HEK293T (cell line): ENCODE results near the gene DUSP22.

ENCODE experiments used
- ARNT ChIP-seq: fragments of 450-650 bp; IDR thresholded peaks from 2 replicates; pipeline ENCODE4 v1.6.1; 2017; ENCODE audit warnings: mild to moderate bottlenecking
- BHLHE40 ChIP-seq: fragments of 450-650 bp; IDR thresholded peaks from 2 replicates; pipeline ENCODE4 v1.6.1; 2016; ENCODE audit warnings: mild to moderate bottlenecking, moderate library complexity, borderline replicate concordance
- ELF4 ChIP-seq: fragments of 450-650 bp; IDR thresholded peaks from 2 replicates; pipeline ENCODE4 v1.6.1; 2017; ENCODE audit warnings: antibody characterized with exemption
- FOXA1 ChIP-seq: fragments of 450-650 bp; IDR thresholded peaks from 2 replicates; pipeline ENCODE4 v1.6.1; 2016; ENCODE audit warnings: mild to moderate bottlenecking
- FOXK2 ChIP-seq: fragments of 450-650 bp; IDR thresholded peaks from 2 replicates; pipeline ENCODE4 v1.6.1; 2016; ENCODE audit warnings: mild to moderate bottlenecking
- FOXM1 ChIP-seq: fragments of 450-650 bp; IDR thresholded peaks from 2 replicates; pipeline ENCODE4 v1.6.1; 2017; ENCODE audit warnings: mild to moderate bottlenecking, borderline replicate concordance
- L3MBTL2 ChIP-seq: fragments of 450-650 bp; conservative IDR thresholded peaks from 2 replicates; pipeline ENCODE4 v1.6.1; 2016; ENCODE audit warnings: mild to moderate bottlenecking
- LEF1 ChIP-seq: fragments of 450-650 bp; IDR thresholded peaks from 2 replicates; pipeline ENCODE4 v1.6.1; 2017; ENCODE audit warnings: mild to moderate bottlenecking, borderline replicate concordance
- NFRKB ChIP-seq: fragments of 450-650 bp; IDR thresholded peaks from 2 replicates; pipeline ENCODE4 v1.6.1; 2016; ENCODE audit warnings: mild to moderate bottlenecking, moderate library complexity
- SP1 ChIP-seq: fragments of 450-650 bp; IDR thresholded peaks from 2 replicates; pipeline ENCODE4 v1.6.1; 2017
- TF ChIP-seq, protein P1 (sequence below): fragments of 450-650 bp; IDR thresholded peaks from 2 replicates; pipeline ENCODE4 v1.6.1; 2016

DNA sequence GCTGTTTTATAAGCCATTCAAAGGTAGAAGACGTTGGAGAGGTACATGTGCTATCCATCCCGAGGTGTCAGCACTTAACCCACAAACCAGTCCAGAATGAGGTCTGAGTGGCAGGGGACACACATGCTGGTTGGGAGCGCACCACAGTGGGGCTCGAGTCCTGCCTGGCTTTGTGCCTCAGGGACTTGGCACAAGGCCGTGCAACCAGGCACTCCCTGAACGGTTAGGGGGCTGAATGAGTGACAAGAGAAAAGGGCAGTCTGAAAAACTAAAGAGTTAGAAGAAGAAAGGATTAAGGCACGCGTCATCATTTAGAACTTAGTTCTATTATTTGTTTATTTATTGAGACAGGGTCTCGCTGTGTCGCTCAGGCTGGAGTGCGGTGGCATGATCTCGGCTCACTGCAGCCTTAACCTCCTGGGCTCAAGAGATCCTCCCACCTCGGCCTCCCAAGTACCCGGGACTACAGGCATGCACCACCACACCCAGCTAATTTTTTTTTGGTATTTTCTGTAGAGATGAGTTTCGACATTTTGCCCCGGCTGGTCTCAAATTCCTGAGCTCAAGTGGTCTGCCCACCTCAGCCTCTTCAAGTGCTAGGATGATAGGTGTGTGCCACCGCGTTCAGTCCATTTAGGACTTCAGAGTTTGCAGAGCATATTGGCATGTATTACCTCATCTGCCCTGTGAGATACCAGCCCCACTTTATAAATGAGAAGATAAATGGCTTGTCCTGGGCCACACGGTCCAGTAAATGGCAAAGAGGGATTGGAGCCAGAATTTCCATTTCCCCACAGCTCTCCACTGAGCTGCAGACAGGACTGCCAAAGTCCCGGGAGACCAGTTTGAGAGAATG lies 51.9 kb downstream of the DUSP22 start:
- no peak for TF ChIP-seq FOXA1
- TF ChIP-seq ARNT = no peak
- TF ChIP-seq FOXM1 = no peak
- no peak for TF ChIP-seq BHLHE40
- TF ChIP-seq L3MBTL2 = no peak
- no peak for TF ChIP-seq NFRKB
- no peak for TF ChIP-seq ELF4
- no peak for TF ChIP-seq SP1
- TF ChIP-seq LEF1 = no peak
- TF ChIP-seq FOXK2 = no peak
- TF ChIP-seq, protein P1, sequence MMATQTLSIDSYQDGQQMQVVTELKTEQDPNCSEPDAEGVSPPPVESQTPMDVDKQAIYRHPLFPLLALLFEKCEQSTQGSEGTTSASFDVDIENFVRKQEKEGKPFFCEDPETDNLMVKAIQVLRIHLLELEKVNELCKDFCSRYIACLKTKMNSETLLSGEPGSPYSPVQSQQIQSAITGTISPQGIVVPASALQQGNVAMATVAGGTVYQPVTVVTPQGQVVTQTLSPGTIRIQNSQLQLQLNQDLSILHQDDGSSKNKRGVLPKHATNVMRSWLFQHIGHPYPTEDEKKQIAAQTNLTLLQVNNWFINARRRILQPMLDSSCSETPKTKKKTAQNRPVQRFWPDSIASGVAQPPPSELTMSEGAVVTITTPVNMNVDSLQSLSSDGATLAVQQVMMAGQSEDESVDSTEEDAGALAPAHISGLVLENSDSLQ = no peak
